Astrocyte (in vitro differentiated cells and primary cell): ENCODE data around the gene PRCD. TPM values are rescaled to one million over a fixed set of nuclear protein-coding genes. Genes with fewer than 3 reads are reported as not detected.

Experiments
- DNase-seq: peaks from one replicate; pipeline ENCODE4 v3.0.0-alpha.2; 2010; ENCODE audit warnings: low read depth
- FAIRE-seq: peaks from 2 replicates; lab custom pipeline; 2011; peaks lifted over from hg19 to GRCh38; lab: Jason Lieb, UNC
- H2AFZ ChIP-seq: 2 replicates; pipeline ENCODE4 v1.6.0; 2012; ENCODE audit warnings: low read depth, low read length, inconsistent platforms
- H3K27ac ChIP-seq: 2 replicates; pipeline ENCODE4 v1.5.1; 2011; ENCODE audit warnings: low read depth, low read length, inconsistent platforms
- H3K27me3 ChIP-seq: 2 replicates; pipeline ENCODE4 v1.6.0; 2011; ENCODE audit warnings: low read length, inconsistent platforms; ENCODE audit not compliant: insufficient read depth
- H3K36me3 ChIP-seq: 2 replicates; pipeline ENCODE4 v1.5.1; 2011; ENCODE audit warnings: low read length, inconsistent platforms; ENCODE audit not compliant: insufficient read depth
- H3K4me1 ChIP-seq: 2 replicates; pipeline ENCODE4 v1.5.1; 2011; ENCODE audit warnings: low read length, inconsistent platforms; ENCODE audit not compliant: insufficient read depth
- H3K4me2 ChIP-seq: 2 replicates; pipeline ENCODE4 v1.6.0; 2012; ENCODE audit warnings: low read length, inconsistent platforms
- H3K4me3 ChIP-seq: 2 replicates; pipeline ENCODE4 v1.5.1; 2011; ENCODE audit warnings: low read depth, mild to moderate bottlenecking, low read length, inconsistent platforms; ENCODE audit not compliant: insufficient read depth
- H3K79me2 ChIP-seq: 2 replicates; pipeline ENCODE4 v1.6.0; 2012; ENCODE audit warnings: mild to moderate bottlenecking, low read length, inconsistent platforms; ENCODE audit not compliant: insufficient read depth
- H3K9ac ChIP-seq: 2 replicates; pipeline ENCODE4 v1.6.0; 2012; ENCODE audit warnings: mild to moderate bottlenecking, low read length, inconsistent platforms
- H3K9me3 ChIP-seq: 2 replicates; pipeline ENCODE4 v1.5.1; 2012; ENCODE audit warnings: low read depth, mild to moderate bottlenecking, low read length, inconsistent platforms; ENCODE audit not compliant: insufficient read depth
- H4K20me1 ChIP-seq: 2 replicates; pipeline ENCODE4 v1.6.0; 2012; ENCODE audit warnings: low read length, inconsistent platforms; ENCODE audit not compliant: insufficient read depth
- H3K27ac Mint-ChIP-seq: one replicate; pipeline ENCODE4 v1.8.0; 2021; ENCODE audit warnings: mild to moderate bottlenecking, mixed read lengths; ENCODE audit not compliant: unreplicated experiment
- H3K27me3 Mint-ChIP-seq: one replicate; pipeline ENCODE4 v1.8.0; 2021; ENCODE audit warnings: low read depth, mixed read lengths; ENCODE audit not compliant: unreplicated experiment
- H3K36me3 Mint-ChIP-seq: one replicate; pipeline ENCODE4 v1.8.0; 2021; ENCODE audit warnings: low read depth, mixed read lengths; ENCODE audit not compliant: unreplicated experiment
- H3K4me1 Mint-ChIP-seq: one replicate; pipeline ENCODE4 v1.8.0; 2021; ENCODE audit warnings: low read depth, mixed read lengths; ENCODE audit not compliant: unreplicated experiment
- H3K4me3 Mint-ChIP-seq: one replicate; pipeline ENCODE4 v1.8.0; 2021; ENCODE audit warnings: mild to moderate bottlenecking, moderate library complexity, mixed read lengths; ENCODE audit not compliant: unreplicated experiment
- H3K9me3 Mint-ChIP-seq: one replicate; pipeline ENCODE4 v1.8.0; 2021; ENCODE audit warnings: mild to moderate bottlenecking, mixed read lengths; ENCODE audit not compliant: unreplicated experiment
- EZH2 ChIP-seq: IDR thresholded peaks from 2 replicates; pipeline ENCODE4 v1.6.1; 2012; ENCODE audit warnings: mild to moderate bottlenecking, low read length, inconsistent platforms; ENCODE audit not compliant: insufficient read depth
- total RNA-seq: library from RNA; stranded (reverse); gene quantifications from 2 replicates; pipeline ENCODE4 v1.2.1, GENCODE V29; 2021
- TF ChIP-seq, protein P1 (sequence below): IDR thresholded peaks from 2 replicates; pipeline ENCODE4 v1.5.1; 2011; ENCODE audit warnings: low read depth, mild to moderate bottlenecking, inconsistent platforms, low read length, moderate library complexity; ENCODE audit not compliant: insufficient read depth

Gene PRCD
- total RNA-seq, 1 donor from 2014 or later = 2.2 TPM

- H4K20me1 ChIP-seq = no peaks in the 10 kb centered on the region
- Mint-ChIP-seq H3K4me3 (no peak overlapping the region), H3K27ac (peak overlapping the region; percentile 49), H3K27me3 (peaks cover 5% of the 10 kb centered on the region), H3K4me1 (peaks cover 30% of the 10 kb centered on the region), H3K36me3 (peaks cover 2% of the 10 kb centered on the region), H3K9me3 (peaks cover 2% of the 10 kb centered on the region)
- peak overlapping the region; percentile 9 for H3K4me3 ChIP-seq
- H3K9me3 ChIP-seq = no peaks in the 10 kb centered on the region
- FAIRE-seq (no peak), DNase-seq (no peak)
- H3K27ac ChIP-seq = no peak overlapping the region
- no peak for TF ChIP-seq EZH2
- TF ChIP-seq, protein P1, sequence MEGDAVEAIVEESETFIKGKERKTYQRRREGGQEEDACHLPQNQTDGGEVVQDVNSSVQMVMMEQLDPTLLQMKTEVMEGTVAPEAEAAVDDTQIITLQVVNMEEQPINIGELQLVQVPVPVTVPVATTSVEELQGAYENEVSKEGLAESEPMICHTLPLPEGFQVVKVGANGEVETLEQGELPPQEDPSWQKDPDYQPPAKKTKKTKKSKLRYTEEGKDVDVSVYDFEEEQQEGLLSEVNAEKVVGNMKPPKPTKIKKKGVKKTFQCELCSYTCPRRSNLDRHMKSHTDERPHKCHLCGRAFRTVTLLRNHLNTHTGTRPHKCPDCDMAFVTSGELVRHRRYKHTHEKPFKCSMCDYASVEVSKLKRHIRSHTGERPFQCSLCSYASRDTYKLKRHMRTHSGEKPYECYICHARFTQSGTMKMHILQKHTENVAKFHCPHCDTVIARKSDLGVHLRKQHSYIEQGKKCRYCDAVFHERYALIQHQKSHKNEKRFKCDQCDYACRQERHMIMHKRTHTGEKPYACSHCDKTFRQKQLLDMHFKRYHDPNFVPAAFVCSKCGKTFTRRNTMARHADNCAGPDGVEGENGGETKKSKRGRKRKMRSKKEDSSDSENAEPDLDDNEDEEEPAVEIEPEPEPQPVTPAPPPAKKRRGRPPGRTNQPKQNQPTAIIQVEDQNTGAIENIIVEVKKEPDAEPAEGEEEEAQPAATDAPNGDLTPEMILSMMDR = no peak
- H3K4me1 ChIP-seq = peaks cover 18% of the 10 kb centered on the region
- no peak overlapping the region for H3K4me2 ChIP-seq
- no peaks in the 10 kb centered on the region for H3K79me2 ChIP-seq
- no peak overlapping the region for H2AFZ ChIP-seq
- H3K36me3 ChIP-seq = no peaks in the 10 kb centered on the region
- H3K9ac ChIP-seq = no peak overlapping the region
- no peaks in the 10 kb centered on the region for H3K27me3 ChIP-seq
Measured at GRCh38 chr17:76550712-76551615, 11.1 kb downstream of the PRCD start.

- Histone ChIP-seq H3K36me3 (no peaks in the 10 kb centered on the region), H3K4me1 (peaks cover 11% of the 10 kb centered on the region), H3K27ac (no peak overlapping the region), H3K27me3 (no peaks in the 10 kb centered on the region), H3K9ac (no peak overlapping the region), H2AFZ (no peak overlapping the region), H3K4me2 (no peak overlapping the region), H3K4me3 (no peak overlapping the region), H3K79me2 (no peaks in the 10 kb centered on the region), H4K20me1 (no peaks in the 10 kb centered on the region), H3K9me3 (no peaks in the 10 kb centered on the region)
- Mint-ChIP-seq H3K4me3 (no peak overlapping the region), H3K27ac (peak overlapping the region; percentile 26), H3K27me3 (peaks cover 2% of the 10 kb centered on the region), H3K36me3 (peaks cover 2% of the 10 kb centered on the region), H3K9me3 (peaks cover 2% of the 10 kb centered on the region), H3K4me1 (peaks cover 26% of the 10 kb centered on the region)
- FAIRE-seq (no peak), DNase-seq (no peak)
- TF ChIP-seq, protein P1 = no peak
- no peak for TF ChIP-seq EZH2
Measured at GRCh38 chr17:76551685-76552084, 11.8 kb downstream of the PRCD start.
